H1 (cell line): Measurements from ENCODE around the gene COL11A1. TPM values are rescaled to one million over a fixed set of nuclear protein-coding genes. Genes with fewer than 3 reads are reported as not detected.

ENCODE experiments used
- CTCF ChIA-PET: fragments of 300-600 bp; sonication (Branson Sonifier 250); formaldehyde crosslinking; loops from one replicate; lab custom pipeline; 2021; ENCODE audit not compliant: partially characterized antibody; lab: Charles Lee
- POLR2A ChIA-PET: fragments of 300-600 bp; sonication (Branson Sonifier 250); formaldehyde crosslinking; loops from one replicate; lab custom pipeline; 2021; ENCODE audit warnings: inconsistent platforms; ENCODE audit not compliant: partially characterized antibody; lab: Charles Lee
- DNase-seq, 2 experiments: peaks; one replicate each; pipeline versions ENCODE4 v3.0.0 to v3.0.0-alpha.2; 2010 to 2022; ENCODE audit warnings: low spot score in 2 of 2, low read depth in 1 of 2, mixed read lengths in 1 of 2
- FAIRE-seq: peaks from 2 replicates; lab custom pipeline; 2011; peaks lifted over from hg19 to GRCh38; lab: Jason Lieb, UNC
- H2AFZ ChIP-seq: 2 replicates; pipeline ENCODE4 v1.8.1; 2012; ENCODE audit warnings: low read length, inconsistent platforms
- H2AK5ac ChIP-seq: 2 replicates; pipeline ENCODE4 v1.6.1; 2013; ENCODE audit warnings: low read depth, low read length
- H2BK120ac ChIP-seq: replicated peaks from 2 replicates; pipeline ENCODE3; 2013; ENCODE audit warnings: low read depth, low read length, inconsistent platforms
- H2BK12ac ChIP-seq: 2 replicates; pipeline ENCODE4 v1.6.1; 2013; ENCODE audit warnings: low read depth, low read length
- H2BK15ac ChIP-seq: 2 replicates; pipeline ENCODE4 v1.6.1; 2013; ENCODE audit warnings: low read length
- H2BK20ac ChIP-seq: 2 replicates; pipeline ENCODE4 v1.6.1; 2013; ENCODE audit warnings: low read length
- H2BK5ac ChIP-seq: 2 replicates; pipeline ENCODE4 v1.6.1; 2013; ENCODE audit warnings: low read depth, low read length
- H3K14ac ChIP-seq: 2 replicates; pipeline ENCODE4 v1.6.1; 2013; ENCODE audit warnings: inconsistent platforms; ENCODE audit not compliant: insufficient read length
- H3K18ac ChIP-seq: 2 replicates; pipeline ENCODE4 v1.6.1; 2013; ENCODE audit warnings: low read length; ENCODE audit errors: extremely low read depth
- H3K23ac ChIP-seq: 2 replicates; pipeline ENCODE4 v1.6.1; 2013; ENCODE audit warnings: inconsistent platforms; ENCODE audit not compliant: insufficient read length
- H3K23me2 ChIP-seq: 2 replicates; pipeline ENCODE4 v1.6.1; 2013; ENCODE audit warnings: low read depth, low read length
- H3K27ac ChIP-seq: 2 replicates; pipeline ENCODE4 v1.6.1; 2011; ENCODE audit warnings: low read depth, low read length, inconsistent platforms
- H3K27me3 ChIP-seq, 4 experiments: replicated peaks in 1 of 4; 1 replicate in 1 of 4; 2 replicates in 3 of 4; pipeline versions ENCODE4 v1.6.1 to v1.8.1; 2011 to 2013; ENCODE audit warnings: low read length in 3 of 4, mild to moderate bottlenecking in 3 of 4, inconsistent platforms in 2 of 4, mixed read lengths in 2 of 4, moderate library complexity in 1 of 4; ENCODE audit not compliant: control insufficient read depth in 3 of 4, insufficient read depth in 3 of 4; ENCODE audit errors: extremely low read depth in 1 of 4
- H3K36me3 ChIP-seq, 4 experiments: 2 replicates each; pipeline versions ENCODE4 v1.6.1 to v1.8.1; 2011 to 2013; ENCODE audit warnings: mild to moderate bottlenecking in 4 of 4, low read length in 3 of 4, moderate library complexity in 2 of 4, control low read depth in 1 of 4, inconsistent platforms in 1 of 4; ENCODE audit not compliant: insufficient read depth in 4 of 4, control insufficient read depth in 2 of 4
- H3K4ac ChIP-seq: replicated peaks from 2 replicates; pipeline ENCODE3; 2013; ENCODE audit warnings: low read length, low read depth, mixed read lengths, inconsistent platforms; ENCODE audit not compliant: insufficient read length
- H3K4me1 ChIP-seq, 4 experiments: replicated peaks in 1 of 4; 1 replicate in 1 of 4; 2 replicates in 3 of 4; pipeline versions ENCODE4 v1.6.1 to v1.8.1; 2011 to 2013; ENCODE audit warnings: low read length in 3 of 4, inconsistent platforms in 2 of 4, mixed read lengths in 1 of 4; ENCODE audit not compliant: insufficient read depth in 4 of 4, control insufficient read depth in 3 of 4
- H3K4me2 ChIP-seq, 2 experiments: 2 replicates each; pipeline versions ENCODE4 v1.6.1 to v1.8.1; 2011 to 2013; ENCODE audit warnings: low read depth in 2 of 2, low read length in 2 of 2, control low read depth in 1 of 2, inconsistent platforms in 1 of 2, mild to moderate bottlenecking in 1 of 2; ENCODE audit not compliant: insufficient read depth in 1 of 2
- H3K4me3 ChIP-seq, 4 experiments: fragments of 200-600, 300-600 bp in 1 of 4; sonication (generic), shearing (Covaris generic), sonication (Bioruptor Twin) in 1 of 4; 2 replicates each; pipeline versions ENCODE4 v1.5.1 to v1.8.1; 2011 to 2016; ENCODE audit warnings: low read length in 4 of 4, low read depth in 3 of 4, control low read depth in 2 of 4, inconsistent platforms in 2 of 4, mild to moderate bottlenecking in 2 of 4, mixed read lengths in 1 of 4, moderate library complexity in 1 of 4; ENCODE audit not compliant: insufficient read depth in 2 of 4; ENCODE audit errors: extremely low read depth in 1 of 4
- H3K56ac ChIP-seq: replicated peaks from 2 replicates; pipeline ENCODE3; 2013; ENCODE audit warnings: low read depth, mild to moderate bottlenecking, mixed read lengths, low read length, inconsistent platforms; ENCODE audit not compliant: insufficient read length
- H3K79me1 ChIP-seq: 2 replicates; pipeline ENCODE4 v1.6.1; 2013; ENCODE audit warnings: low read depth, low read length, control low read depth
- H3K79me2 ChIP-seq, 2 experiments: 2 replicates each; pipeline versions ENCODE4 v1.6.1 to v1.8.1; 2012 to 2013; ENCODE audit warnings: low read length in 2 of 2, mild to moderate bottlenecking in 2 of 2, inconsistent platforms in 1 of 2; ENCODE audit not compliant: insufficient read depth in 2 of 2, control insufficient read depth in 1 of 2
- H3K9ac ChIP-seq, 4 experiments: replicated peaks in 1 of 4; 1 replicate in 1 of 4; 2 replicates in 3 of 4; pipeline versions ENCODE4 v1.6.1 to v1.8.1; 2011 to 2013; ENCODE audit warnings: low read depth in 3 of 4, low read length in 3 of 4, control low read depth in 2 of 4, mild to moderate bottlenecking in 2 of 4, moderate library complexity in 2 of 4, inconsistent platforms in 1 of 4; ENCODE audit errors: extremely low read depth in 1 of 4
- H3K9me3 ChIP-seq, 2 experiments: 2 replicates each; pipeline versions ENCODE4 v1.6.1 to v1.8.1; 2012 to 2013; ENCODE audit warnings: mild to moderate bottlenecking in 2 of 2, moderate library complexity in 2 of 2, control low read depth in 1 of 2, inconsistent platforms in 1 of 2, low read depth in 1 of 2, low read length in 1 of 2, mixed read lengths in 1 of 2; ENCODE audit not compliant: insufficient read depth in 2 of 2
- H4K20me1 ChIP-seq, 2 experiments: replicated peaks in 1 of 2; 2 replicates each; pipeline versions ENCODE3 to v1.8.1; 2011 to 2013; ENCODE audit warnings: inconsistent platforms in 2 of 2, low read length in 2 of 2, mild to moderate bottlenecking in 1 of 2; ENCODE audit not compliant: insufficient read depth in 2 of 2, control insufficient read depth in 1 of 2
- H4K5ac ChIP-seq: 2 replicates; pipeline ENCODE4 v1.6.1; 2013; ENCODE audit warnings: low read length, low read depth, mixed read lengths, inconsistent platforms; ENCODE audit not compliant: insufficient read length
- H4K8ac ChIP-seq: 2 replicates; pipeline ENCODE4 v1.8.0; 2013; ENCODE audit warnings: mild to moderate bottlenecking, moderate library complexity, low read length, inconsistent platforms; ENCODE audit not compliant: insufficient read depth; ENCODE audit errors: extremely low read depth
- H4K91ac ChIP-seq: replicated peaks from 2 replicates; pipeline ENCODE3; 2013; ENCODE audit warnings: low read length, mixed read lengths, inconsistent platforms; ENCODE audit not compliant: insufficient read length
- BACH1 ChIP-seq: IDR thresholded peaks from 2 replicates; pipeline ENCODE4 v1.6.1; 2012; ENCODE audit warnings: low read length, improper control_type of control experiment
- CBX8 ChIP-seq: fragments of 300-800, 300-1000 bp; sonication (generic); IDR thresholded peaks from 2 replicates; pipeline ENCODE4 v1.7.1; 2016; ENCODE audit warnings: low read depth, low read length, borderline replicate concordance
- CREB1 ChIP-seq: IDR thresholded peaks from 2 replicates; pipeline ENCODE4 v1.6.1; 2012; ENCODE audit warnings: inconsistent platforms
- JUND ChIP-seq: IDR thresholded peaks from 2 replicates; pipeline ENCODE4 v1.6.1; 2011; ENCODE audit warnings: mild to moderate bottlenecking, improper control_type of control experiment, low read length
- RAD21 ChIP-seq, 2 experiments: IDR thresholded peaks in 1 of 2; conservative IDR thresholded peaks in 1 of 2; 2 replicates each; pipeline ENCODE4 v1.6.1; 2011; ENCODE audit warnings: low read depth in 2 of 2, low read length in 2 of 2, improper control_type of control experiment in 1 of 2, inconsistent platforms in 1 of 2, mild to moderate bottlenecking in 1 of 2, moderate library complexity in 1 of 2
- SAP30 ChIP-seq: fragments of 300-600 bp; sonication (generic); IDR thresholded peaks from 2 replicates; pipeline ENCODE4 v1.7.1; 2012; ENCODE audit warnings: low read length, moderate library complexity, mild to moderate bottlenecking, inconsistent platforms; ENCODE audit not compliant: insufficient read depth, insufficient replicate concordance
- TBP ChIP-seq: IDR thresholded peaks from 2 replicates; pipeline ENCODE4 v1.6.1; 2011; ENCODE audit warnings: low read depth, low read length, improper control_type of control experiment
- WGBS, 2 experiments: shearing (Covaris generic) in 1 of 2; methylation state at CpG; one replicate each; pipeline versions ENCODE4 v1.1.6 to v1.1.7; 2013 to 2015; ENCODE audit warnings: low lambda C conversion rate in 2 of 2, mixed read lengths in 2 of 2, inconsistent platforms in 1 of 2, low coverage in 1 of 2, missing lambda C conversion rate in 1 of 2; ENCODE audit not compliant: insufficient replicate concordance in 2 of 2, insufficient coverage in 1 of 2, insufficient read length in 1 of 2; ENCODE audit errors: extremely low coverage in 1 of 2, missing lambda C conversion rate in 1 of 2; 5-methylcytosine and 5-hydroxymethylcytosine counted together
- polyA plus RNA-seq, 7 experiments: library from polyadenylated mRNA; depleted of rRNA in 3 of 7; stranded (reverse) in 5 of 7; unstranded in 2 of 7; fragments of >200 nt in 5 of 7; fragments of 200-250 nt in 2 of 7; gene quantifications; 1 replicate in 5 of 7; 2 replicates in 1 of 7; 4 replicates in 1 of 7; pipeline versions ENCODE4 v1.2.1 to v1.2.3, GENCODE V29; 2011 to 2013; ENCODE audit warnings: missing spikeins in 2 of 7, mixed read lengths in 2 of 7
- total RNA-seq: library from RNA; stranded (reverse); fragmentation: NEBNext Ultra II Directional; extraction: Animal tissue kit (Norgen Biotek cat#: 25700); gene quantifications from 2 replicates; pipeline ENCODE4 v1.2.1, GENCODE V29; 2021

Gene COL11A1
- total and polyA plus RNA-seq, 2 of the 8 experiments (the other 6 are each of a cell fraction or from before 2014, with no cell fraction given) = 4.0 to 27.9 TPM

GRCh38 chr1:102901996-102902395 is 206.3 kb downstream of the COL11A1 start:
- no peak overlapping the region for H2BK12ac ChIP-seq
- POLR2A ChIA-PET = no interaction called here
- H3K79me1 ChIP-seq = no peaks in the 10 kb centered on the region
- no peak overlapping the region for H4K8ac ChIP-seq
- H2BK120ac ChIP-seq = no peak overlapping the region
- H4K20me1 ChIP-seq = no peaks in the 10 kb centered on the region
- DNase-seq = no peak
- CTCF ChIA-PET = no interaction called here
- TF ChIP-seq CBX8 (no peak), JUND (no peak), TBP (no peak), RAD21 (IDR thresholded peaks at IDR 0.05 in 1 of 2, conservative IDR thresholded peaks at IDR 0.05 in 1 of 2; ENCODE audit: low read depth in 2 of 2, low read length in 2 of 2) (no peak), BACH1 (no peak), SAP30 (no peak), CREB1 (no peak)
- TF ChIP-seq, all 59 proteins: peak for 0
- no peaks in the 10 kb centered on the region; the same call in 1 of the 2 replicates for H3K23me2 ChIP-seq
- no peak overlapping the region for H3K27ac ChIP-seq
- no peaks in the 10 kb centered on the region for H3K27me3 ChIP-seq
- H3K9ac ChIP-seq = no peak overlapping the region
- no peak overlapping the region for H3K56ac ChIP-seq
- no peak overlapping the region for H2BK5ac ChIP-seq
- H3K4ac ChIP-seq = no peak overlapping the region
- no peak overlapping the region for H3K4me3 ChIP-seq
- no peak overlapping the region for H3K23ac ChIP-seq
- no peaks in the 10 kb centered on the region for H3K4me1 ChIP-seq
- H4K5ac ChIP-seq = no peak overlapping the region
- H2BK15ac ChIP-seq = no peak overlapping the region
- no peak overlapping the region for H2AFZ ChIP-seq
- no peak overlapping the region for H3K4me2 ChIP-seq
- no peak for FAIRE-seq
- H2BK20ac ChIP-seq = no peak overlapping the region
- no peaks in the 10 kb centered on the region for H3K9me3 ChIP-seq
- no peak overlapping the region for H2AK5ac ChIP-seq
- H3K14ac ChIP-seq = no peak overlapping the region
- no peak overlapping the region for H4K91ac ChIP-seq
- no peaks in the 10 kb centered on the region for H3K79me2 ChIP-seq
- H3K36me3 ChIP-seq = no peaks in the 10 kb centered on the region
- no peak overlapping the region for H3K18ac ChIP-seq
- 94% methylated on average over 1 of the region's 1 CpG; no CpG with 5 or more reads in 1 of the 2 experiments for WGBS, 2 experiments
